Panc1 (cell line): ENCODE measurements around the gene COL6A5. TPM values are rescaled to one million over a fixed set of nuclear protein-coding genes. Genes with fewer than 3 reads are reported as not detected.

Source experiments
- ATAC-seq: fragments of 200-7000 bp; cut with Tn5 transposase; 2 replicates; pipeline ENCODE4 v1.9.1; 2020; ENCODE audit warnings: mild to moderate bottlenecking, moderate library complexity
- BruUV-seq: library from RNA; stranded (reverse); fragments of 400-500 nt; replicated peaks from 2 replicates; lab custom pipeline; 2021; lab: Mats Ljungman, UMichigan
- CTCF ChIA-PET: fragments of 300-600 bp; sonication (Branson Sonifier 250); formaldehyde crosslinking; loops from one replicate; lab custom pipeline; 2022; ENCODE audit warnings: antibody characterized with exemption; lab: Charles Lee
- POLR2A ChIA-PET: fragments of 300-600 bp; sonication (Branson Sonifier 250); formaldehyde crosslinking; loops from one replicate; lab custom pipeline; 2022; ENCODE audit warnings: antibody characterized with exemption; lab: Charles Lee
- DNase-seq: peaks from one replicate; pipeline ENCODE4 v3.0.0-alpha.2; 2010; ENCODE audit warnings: low read depth, low spot score
- H3K27ac ChIP-seq: 2 replicates; pipeline ENCODE4 v1.5.1; 2011; ENCODE audit warnings: mild to moderate bottlenecking, low read length, inconsistent platforms
- H3K27me3 ChIP-seq: fragments of 200-500 bp; sonication (Bioruptor generic); 2 replicates; pipeline ENCODE4 v1.6.0; 2014; ENCODE audit warnings: low read length, inconsistent platforms; ENCODE audit not compliant: control insufficient read depth, insufficient read depth
- H3K36me3 ChIP-seq: fragments of 200-500 bp; sonication (Bioruptor generic); 2 replicates; pipeline ENCODE4 v1.5.1; 2014; ENCODE audit warnings: inconsistent platforms, mild to moderate bottlenecking, low read length, moderate library complexity; ENCODE audit not compliant: control insufficient read depth, insufficient read depth
- H3K4me1 ChIP-seq: 2 replicates; pipeline ENCODE4 v1.5.1; 2011; ENCODE audit warnings: inconsistent platforms, mild to moderate bottlenecking, low read length, moderate library complexity; ENCODE audit not compliant: control insufficient read depth, insufficient read depth
- H3K4me3 ChIP-seq, 2 experiments: 2 replicates each; pipeline ENCODE4 v1.5.1; 2011 to 2012; ENCODE audit warnings: low read depth in 2 of 2, low read length in 2 of 2, mild to moderate bottlenecking in 2 of 2, inconsistent platforms in 1 of 2, moderate library complexity in 1 of 2
- H3K9me3 ChIP-seq: fragments of 200-500 bp; sonication (Bioruptor generic); 2 replicates; pipeline ENCODE4 v1.5.1; 2014; ENCODE audit warnings: low read depth, mild to moderate bottlenecking, inconsistent platforms, low read length, moderate library complexity; ENCODE audit not compliant: control insufficient read depth, insufficient read depth
- POLR2AphosphoS5 ChIP-seq: IDR thresholded peaks from 2 replicates; pipeline ENCODE4 v1.6.1; 2012; ENCODE audit warnings: mild to moderate bottlenecking, low read depth, low read length, moderate library complexity
- SIN3A ChIP-seq: IDR thresholded peaks from 2 replicates; pipeline ENCODE4 v1.6.1; 2012; ENCODE audit warnings: low read depth, mild to moderate bottlenecking, low read length, moderate library complexity, borderline replicate concordance; ENCODE audit not compliant: insufficient read depth
- TCF7L2 ChIP-seq: IDR thresholded peaks from 2 replicates; pipeline ENCODE4 v1.6.1; 2011; ENCODE audit warnings: mild to moderate bottlenecking, low read depth, low read length, inconsistent platforms
- in situ Hi-C: cut with HindIII; loops from 2 replicates; pipeline ENCODE4 v1.10.0; 2016; ENCODE audit warnings: low sequenced_read_pairs, low pct_unique_long_range_greater_than_20kb
- intact Hi-C: fragments of 100-400 bp; cut with micrococcal nuclease; formaldehyde crosslinking; loops from one replicate; pipeline ENCODE4 v1.10.0; 2022; ENCODE audit not compliant: unreplicated experiment
- total RNA-seq: library from RNA; stranded (reverse); gene quantifications from one replicate; pipeline ENCODE4 v1.2.1, GENCODE V29; 2021; ENCODE audit not compliant: unreplicated experiment
- TF ChIP-seq, protein P1 (sequence below), 2 experiments: IDR thresholded peaks; 2 replicates each; pipeline ENCODE4 v1.6.1; 2011 to 2012; ENCODE audit warnings: low read depth in 2 of 2, control low read depth in 1 of 2, low read length in 1 of 2, mild to moderate bottlenecking in 1 of 2, moderate library complexity in 1 of 2; ENCODE audit not compliant: insufficient read depth in 1 of 2
- TF ChIP-seq, protein P2 (sequence below): fragments of 450-650 bp; IDR thresholded peaks from 2 replicates; pipeline ENCODE4 v1.5.1; 2017; ENCODE audit warnings: mild to moderate bottlenecking

COL6A5 gene
- total RNA-seq, 1 experiment from 2014 or later, result not detected

DNA sequence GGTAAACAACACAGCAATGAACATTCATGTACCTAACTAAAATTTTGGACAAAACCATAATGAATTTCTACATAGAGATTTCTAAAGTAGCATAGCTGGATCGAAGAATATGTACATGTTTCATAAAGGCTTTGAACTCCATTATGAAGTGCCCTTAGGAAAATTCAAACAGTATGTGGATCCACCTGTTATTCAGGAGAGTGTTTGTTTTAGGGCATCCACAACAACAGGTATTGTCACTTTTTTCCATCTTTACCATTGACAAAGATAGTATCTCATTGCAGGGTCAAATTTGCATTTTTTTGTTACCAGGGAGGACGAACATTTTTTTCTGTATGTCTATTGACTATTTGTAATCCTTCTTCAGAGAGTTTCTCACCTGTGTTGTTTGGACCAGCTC is 75.0 kb downstream of the COL6A5 start:
- no peaks in the 10 kb centered on the region for H3K4me1 ChIP-seq
- H3K4me3 ChIP-seq, result no peak overlapping the region
- intact Hi-C loops (no loop called here), in situ Hi-C loops (no loop called here)
- ChIA-PET POLR2A (no interaction called here), CTCF (no interaction called here)
- H3K36me3 ChIP-seq, result no peaks in the 10 kb centered on the region
- H3K27ac ChIP-seq, result no peak overlapping the region
- H3K9me3 ChIP-seq, result no peaks in the 10 kb centered on the region
- DNase-seq, result no peak
- TF ChIP-seq, protein P1, sequence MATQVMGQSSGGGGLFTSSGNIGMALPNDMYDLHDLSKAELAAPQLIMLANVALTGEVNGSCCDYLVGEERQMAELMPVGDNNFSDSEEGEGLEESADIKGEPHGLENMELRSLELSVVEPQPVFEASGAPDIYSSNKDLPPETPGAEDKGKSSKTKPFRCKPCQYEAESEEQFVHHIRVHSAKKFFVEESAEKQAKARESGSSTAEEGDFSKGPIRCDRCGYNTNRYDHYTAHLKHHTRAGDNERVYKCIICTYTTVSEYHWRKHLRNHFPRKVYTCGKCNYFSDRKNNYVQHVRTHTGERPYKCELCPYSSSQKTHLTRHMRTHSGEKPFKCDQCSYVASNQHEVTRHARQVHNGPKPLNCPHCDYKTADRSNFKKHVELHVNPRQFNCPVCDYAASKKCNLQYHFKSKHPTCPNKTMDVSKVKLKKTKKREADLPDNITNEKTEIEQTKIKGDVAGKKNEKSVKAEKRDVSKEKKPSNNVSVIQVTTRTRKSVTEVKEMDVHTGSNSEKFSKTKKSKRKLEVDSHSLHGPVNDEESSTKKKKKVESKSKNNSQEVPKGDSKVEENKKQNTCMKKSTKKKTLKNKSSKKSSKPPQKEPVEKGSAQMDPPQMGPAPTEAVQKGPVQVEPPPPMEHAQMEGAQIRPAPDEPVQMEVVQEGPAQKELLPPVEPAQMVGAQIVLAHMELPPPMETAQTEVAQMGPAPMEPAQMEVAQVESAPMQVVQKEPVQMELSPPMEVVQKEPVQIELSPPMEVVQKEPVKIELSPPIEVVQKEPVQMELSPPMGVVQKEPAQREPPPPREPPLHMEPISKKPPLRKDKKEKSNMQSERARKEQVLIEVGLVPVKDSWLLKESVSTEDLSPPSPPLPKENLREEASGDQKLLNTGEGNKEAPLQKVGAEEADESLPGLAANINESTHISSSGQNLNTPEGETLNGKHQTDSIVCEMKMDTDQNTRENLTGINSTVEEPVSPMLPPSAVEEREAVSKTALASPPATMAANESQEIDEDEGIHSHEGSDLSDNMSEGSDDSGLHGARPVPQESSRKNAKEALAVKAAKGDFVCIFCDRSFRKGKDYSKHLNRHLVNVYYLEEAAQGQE (IDR thresholded peaks at IDR 0.05; ENCODE audit: insufficient read depth in 1 of 2, low read depth in 2 of 2, low read length in 1 of 2), result no peak
- TF ChIP-seq SIN3A (no peak), TCF7L2 (no peak), POLR2AphosphoS5 (no peak)
- TF ChIP-seq, protein P2, sequence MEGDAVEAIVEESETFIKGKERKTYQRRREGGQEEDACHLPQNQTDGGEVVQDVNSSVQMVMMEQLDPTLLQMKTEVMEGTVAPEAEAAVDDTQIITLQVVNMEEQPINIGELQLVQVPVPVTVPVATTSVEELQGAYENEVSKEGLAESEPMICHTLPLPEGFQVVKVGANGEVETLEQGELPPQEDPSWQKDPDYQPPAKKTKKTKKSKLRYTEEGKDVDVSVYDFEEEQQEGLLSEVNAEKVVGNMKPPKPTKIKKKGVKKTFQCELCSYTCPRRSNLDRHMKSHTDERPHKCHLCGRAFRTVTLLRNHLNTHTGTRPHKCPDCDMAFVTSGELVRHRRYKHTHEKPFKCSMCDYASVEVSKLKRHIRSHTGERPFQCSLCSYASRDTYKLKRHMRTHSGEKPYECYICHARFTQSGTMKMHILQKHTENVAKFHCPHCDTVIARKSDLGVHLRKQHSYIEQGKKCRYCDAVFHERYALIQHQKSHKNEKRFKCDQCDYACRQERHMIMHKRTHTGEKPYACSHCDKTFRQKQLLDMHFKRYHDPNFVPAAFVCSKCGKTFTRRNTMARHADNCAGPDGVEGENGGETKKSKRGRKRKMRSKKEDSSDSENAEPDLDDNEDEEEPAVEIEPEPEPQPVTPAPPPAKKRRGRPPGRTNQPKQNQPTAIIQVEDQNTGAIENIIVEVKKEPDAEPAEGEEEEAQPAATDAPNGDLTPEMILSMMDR, result no peak
- 0 out of 2 replicates have a peak, but pooled peaks cover 2% of the 10 kb centered on the region for H3K27me3 ChIP-seq
- no TSS peak for BruUV-seq
- no peak for ATAC-seq

DNA sequence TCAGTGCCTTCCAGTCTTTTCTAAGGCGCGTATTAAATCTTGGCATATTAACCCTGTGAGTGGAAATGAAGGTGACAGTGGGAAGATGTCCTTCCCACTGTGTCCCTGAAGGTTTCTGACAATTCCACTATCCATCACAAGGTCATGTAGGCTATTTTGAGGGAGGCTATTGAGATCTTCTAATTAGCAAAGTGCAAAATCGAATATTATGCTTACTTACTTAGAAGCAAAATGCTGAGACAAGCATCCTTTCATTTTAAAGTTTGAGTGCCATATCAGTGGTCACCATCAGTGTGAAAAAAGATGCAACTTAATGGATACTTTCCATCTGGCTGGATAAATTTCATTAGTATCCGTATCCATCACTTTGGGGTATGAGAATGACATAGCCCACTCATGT is 77.6 kb downstream of the COL6A5 start:
- DNase-seq (no peak), ATAC-seq (no peak)
- POLR2A ChIA-PET, result no interaction called here
- peaks cover 5% of the 10 kb centered on the region; the same call in 1 of the 2 replicates for H3K27me3 ChIP-seq
- TF ChIP-seq SIN3A, result no peak
- BruUV-seq, result no TSS peak
- in situ Hi-C loops (no loop called here), intact Hi-C loops (no loop called here)
- CTCF ChIA-PET, result no interaction called here
- no peaks in the 10 kb centered on the region for H3K9me3 ChIP-seq
- H3K4me1 ChIP-seq, result no peaks in the 10 kb centered on the region
- H3K36me3 ChIP-seq, result no peaks in the 10 kb centered on the region
- H3K4me3 ChIP-seq, result no peak overlapping the region
- H3K27ac ChIP-seq, result no peak overlapping the region

DNA sequence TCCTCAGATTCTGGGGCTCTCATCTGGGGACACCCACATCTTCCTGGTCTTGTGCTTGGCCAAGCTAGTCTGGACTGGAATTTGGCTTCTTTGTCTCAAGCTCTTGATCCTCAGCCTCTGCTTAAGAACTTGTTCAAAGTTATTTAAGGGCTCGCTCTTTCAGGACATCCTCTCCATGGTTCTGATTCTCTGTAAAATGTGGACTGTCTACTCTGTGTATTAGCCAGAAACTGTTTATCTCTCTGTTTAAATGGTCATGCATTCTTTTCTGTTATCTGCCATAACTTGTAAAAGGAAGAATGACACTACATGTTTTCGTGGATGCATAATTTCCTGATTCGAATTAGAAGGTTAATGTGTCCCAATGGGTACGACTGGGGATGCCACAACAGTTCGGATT is 79.4 kb downstream of the COL6A5 start:
- H3K36me3 ChIP-seq, result no peaks in the 10 kb centered on the region
- no peak for TF ChIP-seq POLR2AphosphoS5
- no peak for TF ChIP-seq TCF7L2
- no peak for TF ChIP-seq SIN3A
- TF ChIP-seq, protein P1 (IDR thresholded peaks at IDR 0.05; ENCODE audit: insufficient read depth in 1 of 2, low read depth in 2 of 2, low read length in 1 of 2), result no peak
- TF ChIP-seq, protein P2, result no peak
- intact Hi-C loops, result no loop called here
- no peak overlapping the region for H3K27ac ChIP-seq
- in situ Hi-C loops, result no loop called here
- peaks cover 9% of the 10 kb centered on the region for H3K27me3 ChIP-seq
- no peak for DNase-seq
- no peak for ATAC-seq
- no peak overlapping the region for H3K4me3 ChIP-seq
- no peaks in the 10 kb centered on the region for H3K4me1 ChIP-seq
- CTCF ChIA-PET, result no interaction called here
- H3K9me3 ChIP-seq, result no peaks in the 10 kb centered on the region
- POLR2A ChIA-PET, result no interaction called here
- no TSS peak for BruUV-seq
